BLaER1 treated with 17β-estradiol and CSF1 and Interleukin-3, amounts not matched to agents 10 nM and 100 nM (cell line): ENCODE results near the gene BPIFB2.
"Not testable (repeated sequence)": the region's sequence is repeated elsewhere in the genome, so short reads cannot be mapped to it uniquely, and the experiment has no call there.

Source experiments
- H3K27ac ChIP-seq, 11 experiments: shearing (Covaris generic); formaldehyde crosslinking; 2 replicates each; pipeline ENCODE4 v1.8.1; 2022
- H3K27me3 ChIP-seq, 11 experiments: shearing (Covaris generic); formaldehyde crosslinking; 2 replicates each; pipeline ENCODE4 v1.8.1; 2022
- H3K36me3 ChIP-seq, 11 experiments: shearing (Covaris generic); formaldehyde crosslinking; 2 replicates each; pipeline ENCODE4 v1.8.1; 2022
- H3K4me1 ChIP-seq, 10 experiments: shearing (Covaris generic); formaldehyde crosslinking; 2 replicates each; pipeline ENCODE4 v1.8.1; 2022
- H3K4me2 ChIP-seq, 11 experiments: shearing (Covaris generic); formaldehyde crosslinking; 2 replicates each; pipeline ENCODE4 v1.8.1; 2022
- H3K4me3 ChIP-seq, 10 experiments: shearing (Covaris generic); formaldehyde crosslinking; 2 replicates each; pipeline ENCODE4 v1.8.1; 2022
- H3K9ac ChIP-seq, 11 experiments: shearing (Covaris generic); formaldehyde crosslinking; 2 replicates each; pipeline ENCODE4 v1.8.1; 2022
- H3K9me3 ChIP-seq, 11 experiments: shearing (Covaris generic); formaldehyde crosslinking; replicated peaks in 1 of 11; 2 replicates each; pipeline ENCODE4 v1.8.1; 2022
- H4K20me1 ChIP-seq, 11 experiments: shearing (Covaris generic); formaldehyde crosslinking; 2 replicates each; pipeline ENCODE4 v1.8.1; 2022
- Cebpa-rat ChIP-seq, 11 experiments: shearing (Covaris generic); IDR thresholded peaks; 2 replicates each; pipeline ENCODE4 v1.8.1; 2022

BPIFB2 gene

GRCh38 chr20:33037456-33037855 is 30.0 kb downstream of the BPIFB2 start:
- H3K4me3 ChIP-seq, result no peak overlapping the region
- H3K9ac ChIP-seq, result no peak overlapping the region
- no peak overlapping the region for H3K4me2 ChIP-seq
- no peaks in the 10 kb centered on the region for H4K20me1 ChIP-seq
- no peaks in the 10 kb centered on the region for H3K4me1 ChIP-seq
- H3K9me3 ChIP-seq, result no peaks in the 10 kb centered on the region; a peak in 4 of 22 replicates
- H3K36me3 ChIP-seq, result no peaks in the 10 kb centered on the region
- no peaks in the 10 kb centered on the region for H3K27me3 ChIP-seq
- no peak for TF ChIP-seq Cebpa-rat (IDR thresholded peaks at IDR 0.05)
- H3K27ac ChIP-seq, result no peak overlapping the region

GRCh38 chr20:33038243-33038642 is 30.7 kb downstream of the BPIFB2 start:
- Histone ChIP-seq H3K9ac (no peak overlapping the region), H3K36me3 (no peaks in the 10 kb centered on the region), H4K20me1 (no peaks in the 10 kb centered on the region), H3K4me2 (no peak overlapping the region), H3K27ac (no peak overlapping the region), H3K9me3 (peaks cover 0 to 5% (median 0%) of the 10 kb centered on the region in 11 experiments; a peak in 4 of 22 replicates), H3K4me1 (no peaks in the 10 kb centered on the region), H3K27me3 (no peaks in the 10 kb centered on the region), H3K4me3 (no peak overlapping the region)
- TF ChIP-seq Cebpa-rat (IDR thresholded peaks at IDR 0.05), result no peak

GRCh38 chr20:33042430-33042829 is 34.9 kb downstream of the BPIFB2 start:
- Histone ChIP-seq H3K4me1 (no peaks in the 10 kb centered on the region), H4K20me1 (no peaks in the 10 kb centered on the region), H3K27ac (no peak overlapping the region), H3K4me2 (no peak overlapping the region), H3K9me3 (peaks cover 32 to 42% (median 36%) of the 10 kb centered on the region in 11 experiments), H3K36me3 (no peaks in the 10 kb centered on the region; a peak in 1 of 22 replicates), H3K27me3 (no peaks in the 10 kb centered on the region), H3K9ac (no peak overlapping the region), H3K4me3 (no peak overlapping the region)
- TF ChIP-seq Cebpa-rat (IDR thresholded peaks at IDR 0.05), result no peak

GRCh38 chr20:33042983-33043730 is 35.7 kb downstream of the BPIFB2 start:
- no peaks in the 10 kb centered on the region for H4K20me1 ChIP-seq
- no peak overlapping the region for H3K9ac ChIP-seq
- TF ChIP-seq Cebpa-rat (IDR thresholded peaks at IDR 0.05), result no peak
- H3K36me3 ChIP-seq, result no peaks in the 10 kb centered on the region; a peak in 1 of 22 replicates
- H3K4me1 ChIP-seq, result no peaks in the 10 kb centered on the region
- H3K27me3 ChIP-seq, result no peaks in the 10 kb centered on the region
- no peak overlapping the region for H3K4me3 ChIP-seq
- H3K9me3 ChIP-seq, result peaks cover 35 to 47% (median 41%) of the 10 kb centered on the region in 11 experiments
- H3K27ac ChIP-seq, result no peak overlapping the region
- H3K4me2 ChIP-seq, result no peak overlapping the region

GRCh38 chr20:33043731-33044181 is 36.3 kb downstream of the BPIFB2 start:
- no peak overlapping the region for H3K27ac ChIP-seq
- H3K4me1 ChIP-seq, result no peaks in the 10 kb centered on the region
- no peaks in the 10 kb centered on the region; a peak in 1 of 22 replicates for H3K36me3 ChIP-seq
- H3K4me3 ChIP-seq, result no peak overlapping the region
- H3K27me3 ChIP-seq, result no peaks in the 10 kb centered on the region
- TF ChIP-seq Cebpa-rat (IDR thresholded peaks at IDR 0.05), result no peak
- H3K9ac ChIP-seq, result no peak overlapping the region
- no peaks in the 10 kb centered on the region for H4K20me1 ChIP-seq
- H3K9me3 ChIP-seq, result peaks cover 35 to 47% (median 41%) of the 10 kb centered on the region in 11 experiments
- H3K4me2 ChIP-seq, result no peak overlapping the region

GRCh38 chr20:33045129-33045721 is 37.7 kb downstream of the BPIFB2 start:
- H3K9ac ChIP-seq, H3K27me3 ChIP-seq, H3K36me3 ChIP-seq, H3K4me1 ChIP-seq, H3K4me2 ChIP-seq, H4K20me1 ChIP-seq, H3K4me3 ChIP-seq, H3K27ac ChIP-seq: not testable (repeated sequence)
- H3K9me3 ChIP-seq, result peaks cover 35 to 47% (median 41%) of the 10 kb centered on the region in 11 experiments

GRCh38 chr20:33046412-33046811 is 38.9 kb downstream of the BPIFB2 start:
- no peaks in the 10 kb centered on the region; a peak in 1 of 22 replicates for H3K36me3 ChIP-seq
- TF ChIP-seq Cebpa-rat (IDR thresholded peaks at IDR 0.05), result no peak
- H3K4me2 ChIP-seq, result no peak overlapping the region
- no peak overlapping the region for H3K27ac ChIP-seq
- no peaks in the 10 kb centered on the region for H3K4me1 ChIP-seq
- H3K9ac ChIP-seq, result no peak overlapping the region
- peaks cover 35 to 47% (median 41%) of the 10 kb centered on the region in 11 experiments for H3K9me3 ChIP-seq
- H4K20me1 ChIP-seq, result no peaks in the 10 kb centered on the region
- no peaks in the 10 kb centered on the region for H3K27me3 ChIP-seq
- no peak overlapping the region for H3K4me3 ChIP-seq

GRCh38 chr20:33051333-33051732 is 43.8 kb downstream of the BPIFB2 start:
- H3K9ac ChIP-seq, result no peak overlapping the region
- no peak overlapping the region for H3K4me3 ChIP-seq
- no peaks in the 10 kb centered on the region for H3K27me3 ChIP-seq
- no peaks in the 10 kb centered on the region for H3K36me3 ChIP-seq
- no peaks in the 10 kb centered on the region; a peak in 1 of 22 replicates for H4K20me1 ChIP-seq
- no peak overlapping the region for H3K4me2 ChIP-seq
- H3K27ac ChIP-seq, result no peak overlapping the region
- H3K4me1 ChIP-seq, result peaks cover 0 to 23% (median 15%) of the 10 kb centered on the region in 10 experiments; a peak in 14 of 20 replicates
- no peak for TF ChIP-seq Cebpa-rat (IDR thresholded peaks at IDR 0.05)
- H3K9me3 ChIP-seq, result peaks cover 9 to 16% (median 13%) of the 10 kb centered on the region in 11 experiments

- Histone ChIP-seq H3K36me3 (no peaks in the 10 kb centered on the region), H3K4me2 (peak within 1 kb of the TSS in 3 of 11 experiments; percentile 32 to 58 (median 55); a peak in 6 of 22 replicates), H3K9me3 (no peaks in the 10 kb centered on the region), H3K4me1 (peaks cover 0 to 23% (median 15%) of the 10 kb centered on the region in 10 experiments; a peak in 14 of 20 replicates), H3K9ac (peak within 1 kb of the TSS in 1 of 11 experiments; percentile 16; a peak in 1 of 22 replicates), H3K4me3 (no peak within 1 kb of the TSS), H3K27ac (no peak within 1 kb of the TSS), H3K27me3 (no peaks in the 10 kb centered on the region), H4K20me1 (no peaks in the 10 kb centered on the region; a peak in 1 of 22 replicates)
- no peak for TF ChIP-seq Cebpa-rat (IDR thresholded peaks at IDR 0.05)
These were observed 46.0 kb downstream of the BPIFB2 start, which contains the start of gene BPIFB3 for GRCh38 chr20:33053291-33054106. TSS of gene BPIFB3 (plus strand) at chr20:33053903. CDS start at chr20:33055436, 1,533 bp downstream.
